Activated T-cell treated with anti-CD3 and anti-CD28 coated beads, Interleukin-2, amount 50 U/mL, for 4 hours (primary cell): ENCODE data around the gene STH. TPM values are rescaled to one million over a fixed set of nuclear protein-coding genes. Genes with fewer than 3 reads are reported as not detected.

Experiments
- ATAC-seq, 2 donors: fragments of 200-7000 bp; cut with Tn5 transposase; one replicate each; pipeline ENCODE4 v1.10.0; 2021
- DNase-seq: peaks from one replicate; pipeline ENCODE4 v3.0.0-alpha.2; 2020
- H3K27me3 Mint-ChIP-seq: one replicate; pipeline ENCODE4 v1.8.0; 2021; ENCODE audit warnings: low read depth, mixed read lengths
- H3K36me3 Mint-ChIP-seq: one replicate; pipeline ENCODE4 v1.8.0; 2022; ENCODE audit warnings: mixed read lengths; ENCODE audit not compliant: insufficient read depth
- H3K4me1 Mint-ChIP-seq: one replicate; pipeline ENCODE4 v1.8.0; 2021; ENCODE audit warnings: low read depth, mixed read lengths
- H3K4me3 Mint-ChIP-seq: one replicate; pipeline ENCODE4 v1.8.0; 2021; ENCODE audit warnings: mild to moderate bottlenecking, moderate library complexity, mixed read lengths
- H3K9me3 Mint-ChIP-seq: one replicate; pipeline ENCODE4 v1.8.0; 2021; ENCODE audit warnings: mixed read lengths
- total RNA-seq, 3 donors: library from RNA; stranded (reverse); gene quantifications; one replicate each; pipeline ENCODE4 v1.2.1, GENCODE V29; 2021

STH gene
- total RNA-seq, 3 donors from 2014 or later = not detected

DNA sequence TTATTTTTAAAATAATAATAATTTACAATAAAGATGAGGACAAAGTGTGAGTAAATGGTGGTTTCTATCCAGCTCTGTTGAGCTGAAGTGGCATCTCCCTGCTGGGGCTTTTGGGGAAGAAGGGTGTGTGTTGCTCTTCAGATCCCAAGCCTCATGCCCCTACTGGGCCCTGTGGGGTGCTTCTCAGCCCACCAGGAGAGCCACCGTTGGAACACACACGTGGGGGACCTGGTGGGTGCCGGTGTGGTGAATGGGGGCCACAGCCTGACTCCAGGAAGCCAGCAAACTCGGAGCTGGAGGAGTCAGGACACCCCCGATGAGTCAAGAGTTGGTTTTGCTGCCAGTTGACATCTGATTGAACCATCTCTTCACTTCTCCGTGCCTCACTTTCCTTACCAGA lies 37.8 kb upstream of the STH start:
- DNase-seq (no peak), ATAC-seq (no peak)
- H3K36me3 Mint-ChIP-seq = peaks cover 2% of the 10 kb centered on the region
- H3K4me3 Mint-ChIP-seq = no peak overlapping the region
- H3K9me3 Mint-ChIP-seq = no peaks in the 10 kb centered on the region
- no peaks in the 10 kb centered on the region for H3K4me1 Mint-ChIP-seq
- peaks cover 12% of the 10 kb centered on the region for H3K27me3 Mint-ChIP-seq

- ATAC-seq (no peak), DNase-seq (no peak)
- no peaks in the 10 kb centered on the region for H3K4me1 Mint-ChIP-seq
- H3K36me3 Mint-ChIP-seq = peaks cover 2% of the 10 kb centered on the region
- H3K4me3 Mint-ChIP-seq = no peak overlapping the region
- H3K9me3 Mint-ChIP-seq = no peaks in the 10 kb centered on the region
- H3K27me3 Mint-ChIP-seq = peaks cover 14% of the 10 kb centered on the region
These were observed 36.7 kb upstream of the STH start for GRCh38 chr17:45962221-45962972.

DNA sequence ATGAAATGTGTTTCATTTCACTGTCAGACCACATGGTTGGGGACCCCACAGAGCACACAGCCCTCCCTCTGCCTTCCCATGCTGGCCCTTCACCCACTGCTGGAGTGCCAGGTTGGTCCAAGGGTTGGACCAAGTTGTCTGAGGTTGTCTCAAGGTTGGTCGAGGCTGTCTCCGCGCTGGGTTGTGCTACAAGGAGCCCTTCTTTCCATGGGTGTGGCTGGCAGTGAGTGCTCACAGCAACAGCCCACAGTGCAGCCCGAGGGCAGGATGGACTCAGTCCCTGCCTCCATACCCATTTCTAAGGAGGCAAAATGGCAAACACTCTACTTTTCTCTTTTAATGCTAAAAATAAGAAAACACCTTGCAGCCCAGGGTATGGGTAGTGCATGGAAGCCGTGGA lies 35.8 kb upstream of the STH start:
- peaks cover 19% of the 10 kb centered on the region for H3K27me3 Mint-ChIP-seq
- no peak overlapping the region for H3K4me3 Mint-ChIP-seq
- ATAC-seq = no peak
- no peaks in the 10 kb centered on the region for H3K4me1 Mint-ChIP-seq
- peaks cover 2% of the 10 kb centered on the region for H3K36me3 Mint-ChIP-seq
- DNase-seq = no peak
- no peaks in the 10 kb centered on the region for H3K9me3 Mint-ChIP-seq

DNA sequence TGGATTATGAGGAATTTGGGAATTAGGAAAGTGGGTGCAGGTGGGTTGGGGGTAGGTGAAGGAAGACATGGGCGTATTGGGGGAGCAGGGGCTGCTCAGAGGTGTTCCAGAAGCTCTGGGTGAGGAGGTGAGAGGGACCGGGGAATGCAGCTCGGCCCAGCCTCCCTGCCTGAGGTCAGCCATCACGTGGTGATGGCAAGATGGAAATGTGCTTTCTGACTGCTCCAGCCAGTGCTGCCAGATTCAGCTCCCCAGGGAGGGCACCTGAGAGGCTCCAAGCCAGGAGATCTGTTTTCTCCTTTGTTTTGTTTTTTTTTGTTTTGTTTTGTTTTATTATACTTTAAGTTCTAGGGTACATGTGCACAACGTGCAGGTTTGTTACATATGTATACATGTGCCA lies 35.2 kb upstream of the STH start:
- H3K4me1 Mint-ChIP-seq = no peaks in the 10 kb centered on the region
- H3K4me3 Mint-ChIP-seq = no peak overlapping the region
- H3K9me3 Mint-ChIP-seq = no peaks in the 10 kb centered on the region
- peaks cover 2% of the 10 kb centered on the region for H3K36me3 Mint-ChIP-seq
- no peak for DNase-seq
- H3K27me3 Mint-ChIP-seq = peaks cover 21% of the 10 kb centered on the region
- ATAC-seq = no peak

DNA sequence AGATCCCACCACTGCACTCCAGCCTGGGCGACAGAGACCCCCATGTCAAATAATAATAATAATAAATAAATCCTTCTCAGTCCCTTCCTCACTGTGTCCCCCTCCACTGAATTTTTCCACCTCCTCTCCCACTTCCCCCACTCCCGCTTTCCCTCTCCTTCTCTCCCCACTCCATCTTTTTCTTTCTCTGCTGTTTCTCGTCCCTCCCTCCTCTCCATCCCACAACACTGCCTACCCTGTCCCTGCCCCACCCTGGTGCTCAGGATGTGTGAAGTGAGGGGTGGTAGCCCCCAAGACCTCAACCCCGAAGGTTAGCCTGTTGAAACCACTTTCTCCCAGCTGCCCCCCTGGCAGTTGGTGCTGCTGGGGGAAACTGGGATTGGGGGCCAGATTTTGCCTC lies 34.4 kb upstream of the STH start:
- no peaks in the 10 kb centered on the region for H3K4me1 Mint-ChIP-seq
- peaks cover 2% of the 10 kb centered on the region for H3K36me3 Mint-ChIP-seq
- H3K4me3 Mint-ChIP-seq = no peak overlapping the region
- H3K9me3 Mint-ChIP-seq = no peaks in the 10 kb centered on the region
- ATAC-seq (no peak), DNase-seq (no peak)
- peaks cover 23% of the 10 kb centered on the region for H3K27me3 Mint-ChIP-seq

- DNase-seq = no peak
These were observed 33.2 kb upstream of the STH start for GRCh38 chr17:45965812-45966211.

DNA sequence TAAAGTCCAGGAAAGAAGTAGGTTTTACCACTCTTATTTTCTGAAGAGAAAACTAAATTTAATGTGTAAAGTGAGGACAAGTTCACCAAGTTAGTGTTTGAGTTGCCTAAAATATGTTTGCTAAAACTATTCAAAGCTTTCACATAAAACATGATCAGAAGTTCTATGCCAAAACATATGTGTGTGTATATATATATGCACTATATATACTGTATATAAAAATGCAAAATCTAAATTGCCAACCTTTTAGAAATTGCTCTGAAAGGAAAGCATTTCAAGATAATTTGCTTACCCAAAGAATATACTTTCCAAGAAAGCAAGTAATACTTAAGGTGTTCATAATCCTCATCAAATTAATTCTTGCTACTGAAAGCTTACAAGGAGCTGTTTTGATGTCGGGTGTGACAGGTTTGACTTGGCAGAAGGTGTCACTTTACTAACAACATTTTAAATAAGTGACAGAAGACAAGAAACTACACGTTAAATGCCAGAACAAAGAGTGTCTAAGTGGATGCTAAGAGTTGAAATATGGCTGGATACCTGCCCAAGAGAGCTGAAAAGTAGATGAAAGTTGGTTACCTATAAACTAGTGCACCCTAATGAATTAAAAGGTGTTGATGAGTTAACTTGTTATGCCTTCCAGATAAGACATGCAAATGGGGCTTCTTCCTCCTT lies 32.3 kb upstream of the STH start:
- H3K4me1 Mint-ChIP-seq = no peaks in the 10 kb centered on the region
- DNase-seq = no peak

More at GRCh38 chr17:45965812-45966211, 33.2 kb upstream of the STH start:
- peaks cover 24% of the 10 kb centered on the region for H3K27me3 Mint-ChIP-seq
- no peak overlapping the region for H3K4me3 Mint-ChIP-seq
- ATAC-seq = no peak
- no peaks in the 10 kb centered on the region for H3K9me3 Mint-ChIP-seq
- peaks cover 2% of the 10 kb centered on the region for H3K36me3 Mint-ChIP-seq
- no peaks in the 10 kb centered on the region for H3K4me1 Mint-ChIP-seq

GRCh38 chr17:45967378-45967777 lies 31.7 kb upstream of the STH start:
- Mint-ChIP-seq H3K9me3 (peaks cover under 1% of the 10 kb centered on the region), H3K4me3 (no peak overlapping the region), H3K27me3 (peaks cover 24% of the 10 kb centered on the region), H3K4me1 (no peaks in the 10 kb centered on the region), H3K36me3 (peaks cover 2% of the 10 kb centered on the region)
- ATAC-seq (no peak), DNase-seq (no peak)

More for the DNA sequence above, 32.3 kb upstream of the STH start:
- Mint-ChIP-seq H3K9me3 (no peaks in the 10 kb centered on the region), H3K4me3 (no peak overlapping the region), H3K27me3 (peaks cover 24% of the 10 kb centered on the region), H3K36me3 (peaks cover 2% of the 10 kb centered on the region)
- no peak for ATAC-seq

- no peak for ATAC-seq
- Mint-ChIP-seq H3K27me3 (peaks cover 22% of the 10 kb centered on the region), H3K9me3 (peaks cover 4% of the 10 kb centered on the region), H3K36me3 (no peaks in the 10 kb centered on the region), H3K4me3 (no peak overlapping the region), H3K4me1 (no peaks in the 10 kb centered on the region)
- DNase-seq = no peak
These were observed 30.3 kb upstream of the STH start for GRCh38 chr17:45968732-45969131.

DNA sequence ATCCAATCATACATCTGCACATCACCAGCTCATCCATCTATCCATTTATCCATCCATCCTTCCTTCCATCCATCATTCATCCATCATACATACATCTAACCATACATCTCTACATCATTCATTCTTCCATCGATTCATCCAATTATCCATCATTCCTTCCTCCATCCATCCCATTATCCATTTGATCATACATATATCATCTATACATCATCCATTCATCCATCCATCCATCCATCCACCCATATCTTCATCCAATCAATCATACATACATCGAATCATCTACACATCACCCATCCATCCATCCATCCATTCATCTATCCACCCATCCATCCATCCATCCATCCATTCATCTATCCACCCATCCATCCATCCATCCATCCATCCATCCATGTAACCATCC lies 29.3 kb upstream of the STH start:
- no peak overlapping the region for H3K4me3 Mint-ChIP-seq
- H3K27me3 Mint-ChIP-seq = peaks cover 18% of the 10 kb centered on the region
- ATAC-seq (no peak), DNase-seq (no peak)
- H3K9me3 Mint-ChIP-seq = peaks cover 4% of the 10 kb centered on the region
- no peaks in the 10 kb centered on the region for H3K4me1 Mint-ChIP-seq
- no peaks in the 10 kb centered on the region for H3K36me3 Mint-ChIP-seq

DNA sequence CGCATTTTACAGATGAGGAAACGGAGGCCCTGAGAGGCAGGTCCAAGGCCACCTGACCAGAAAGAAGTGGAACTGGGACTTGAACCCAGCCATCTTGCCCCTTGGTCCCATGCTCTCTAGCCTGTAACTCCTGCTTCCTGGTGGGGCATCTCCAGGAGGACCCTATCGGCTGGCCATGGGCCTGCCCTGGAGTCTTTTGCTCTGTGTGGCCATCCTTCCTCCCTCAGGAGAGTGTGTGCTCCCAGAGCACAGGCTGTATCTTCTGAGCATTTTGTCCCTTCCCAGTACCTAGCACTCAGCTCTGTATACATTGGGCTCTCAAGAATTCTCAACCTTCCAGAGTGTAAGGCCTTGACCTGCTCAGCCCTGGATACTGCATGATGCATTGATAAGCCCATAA lies 28.4 kb upstream of the STH start:
- no peak overlapping the region for H3K4me3 Mint-ChIP-seq
- H3K4me1 Mint-ChIP-seq = no peaks in the 10 kb centered on the region
- no peak for DNase-seq
- no peak for ATAC-seq
- no peaks in the 10 kb centered on the region for H3K36me3 Mint-ChIP-seq
- H3K27me3 Mint-ChIP-seq = peaks cover 17% of the 10 kb centered on the region
- H3K9me3 Mint-ChIP-seq = peaks cover 4% of the 10 kb centered on the region

- ATAC-seq (no peak), DNase-seq (no peak)
- Mint-ChIP-seq H3K27me3 (peaks cover 12% of the 10 kb centered on the region), H3K36me3 (no peaks in the 10 kb centered on the region), H3K4me1 (no peaks in the 10 kb centered on the region), H3K4me3 (no peak overlapping the region), H3K9me3 (peaks cover 4% of the 10 kb centered on the region)
These were observed 27.3 kb upstream of the STH start for GRCh38 chr17:45971698-45972141.

GRCh38 chr17:45972531-45972930 lies 26.5 kb upstream of the STH start:
- Mint-ChIP-seq H3K4me1 (no peaks in the 10 kb centered on the region), H3K9me3 (peaks cover 4% of the 10 kb centered on the region), H3K4me3 (no peak overlapping the region), H3K27me3 (peaks cover 10% of the 10 kb centered on the region), H3K36me3 (no peaks in the 10 kb centered on the region)
- DNase-seq (no peak), ATAC-seq (no peak)

GRCh38 chr17:45973099-45973780 lies 25.8 kb upstream of the STH start:
- no peaks in the 10 kb centered on the region for H3K36me3 Mint-ChIP-seq
- DNase-seq (no peak), ATAC-seq (no peak)
- H3K4me3 Mint-ChIP-seq = no peak overlapping the region
- peaks cover 4% of the 10 kb centered on the region for H3K9me3 Mint-ChIP-seq
- no peaks in the 10 kb centered on the region for H3K4me1 Mint-ChIP-seq
- peaks cover 6% of the 10 kb centered on the region for H3K27me3 Mint-ChIP-seq
